A673 (cell line): Measurements from ENCODE around the gene MED12L. TPM values are rescaled to one million over a fixed set of nuclear protein-coding genes. Genes with fewer than 3 reads are reported as not detected.

Experiments
- BruUV-seq: library from RNA; stranded (reverse); fragments of 400-500 nt; replicated peaks from 2 replicates; lab custom pipeline; 2021; lab: Mats Ljungman, UMichigan
- CTCF ChIA-PET: fragments of 300-600 bp; sonication (Branson Sonifier 250); formaldehyde crosslinking; loops from one replicate; lab custom pipeline; 2022; ENCODE audit warnings: antibody characterized with exemption; lab: Charles Lee
- POLR2A ChIA-PET: fragments of 300-600 bp; sonication (Branson Sonifier 250); formaldehyde crosslinking; loops from one replicate; lab custom pipeline; 2022; ENCODE audit warnings: antibody characterized with exemption; ENCODE audit not compliant: low non-redundant PET; lab: Charles Lee
- DNase-seq: peaks from one replicate; pipeline ENCODE4 v3.0.0-alpha.2; 2015; ENCODE audit warnings: low spot score
- H3K27ac ChIP-seq: fragments of 200-600 bp; sonication (generic); 2 replicates; pipeline ENCODE4 v1.5.1; 2016; ENCODE audit warnings: mixed run types, low read depth, mild to moderate bottlenecking, mixed read lengths, antibody characterized with exemption, low read length; ENCODE audit not compliant: poor library complexity, severe bottlenecking
- H3K27me3 ChIP-seq: fragments of 200-600 bp; sonication (generic); replicated peaks from 2 replicates; pipeline ENCODE4 v1.6.1; 2017; ENCODE audit warnings: mixed run types, low read depth, mild to moderate bottlenecking, mixed read lengths, antibody characterized with exemption, low read length; ENCODE audit not compliant: insufficient read depth, poor library complexity
- H3K36me3 ChIP-seq: fragments of 200-600 bp; sonication (generic); 2 replicates; pipeline ENCODE4 v1.6.1; 2016; ENCODE audit warnings: mixed run types, mild to moderate bottlenecking, mixed read lengths, antibody characterized with exemption, low read length; ENCODE audit not compliant: insufficient read depth, poor library complexity, severe bottlenecking
- H3K4me1 ChIP-seq: fragments of 200-600 bp; sonication (generic); 2 replicates; pipeline ENCODE4 v1.6.1; 2017; ENCODE audit warnings: mixed run types, mild to moderate bottlenecking, mixed read lengths, antibody characterized with exemption, low read length; ENCODE audit not compliant: insufficient read depth, poor library complexity, severe bottlenecking
- H3K4me3 ChIP-seq: fragments of 200-600 bp; sonication (generic); 2 replicates; pipeline ENCODE4 v1.5.1; 2016; ENCODE audit warnings: low read depth, mixed run types, mild to moderate bottlenecking, mixed read lengths, low read length; ENCODE audit not compliant: poor library complexity, severe bottlenecking
- H3K9me3 ChIP-seq: fragments of 200-600 bp; sonication (generic); 2 replicates; pipeline ENCODE4 v1.6.1; 2016; ENCODE audit warnings: mixed run types, low read depth, mild to moderate bottlenecking, mixed read lengths, antibody characterized with exemption, low read length; ENCODE audit not compliant: poor library complexity, severe bottlenecking
- CTCF ChIP-seq: fragments of 300-800, 200-600 bp; sonication (generic); conservative IDR thresholded peaks from 2 replicates; pipeline ENCODE4 v1.5.1; 2017; ENCODE audit warnings: low read depth, mild to moderate bottlenecking, antibody characterized with exemption, low read length, moderate library complexity, mixed read lengths
- EZH2 ChIP-seq: fragments of 200-600 bp; sonication (generic); IDR thresholded peaks from 2 replicates; pipeline ENCODE4 v1.6.1; 2017; ENCODE audit warnings: borderline replicate concordance, low read depth, mild to moderate bottlenecking, mixed read lengths, antibody characterized with exemption, low read length; ENCODE audit not compliant: poor library complexity, severe bottlenecking
- intact Hi-C: fragments of 100-400 bp; cut with micrococcal nuclease; formaldehyde crosslinking; loops from one replicate; pipeline ENCODE4 v1.10.0; 2022; ENCODE audit not compliant: unreplicated experiment
- total RNA-seq: library from RNA; stranded (reverse); gene quantifications from 2 replicates; pipeline ENCODE4 v1.2.3, GENCODE V29; 2021

The MED12L gene
- total RNA-seq, 1 experiment from 2014 or later = 0.71 TPM

GRCh38 chr3:151320131-151320530 is 234.7 kb downstream of the MED12L start:
- Histone ChIP-seq H3K36me3 (no peaks in the 10 kb centered on the region), H3K9me3 (no peaks in the 10 kb centered on the region), H3K27ac (no peak overlapping the region), H3K27me3 (no peaks in the 10 kb centered on the region), H3K4me3 (no peak overlapping the region), H3K4me1 (peaks cover 14% of the 10 kb centered on the region)
- intact Hi-C loops = no loop called here
- TF ChIP-seq CTCF (no peak), EZH2 (no peak)
- no peak for DNase-seq
- ChIA-PET POLR2A (no interaction called here), CTCF (no interaction called here)
- BruUV-seq = no TSS peak

GRCh38 chr3:151321526-151321925 is 236.1 kb downstream of the MED12L start:
- intact Hi-C loops = no loop called here
- H3K4me1 ChIP-seq = peaks cover 14% of the 10 kb centered on the region
- no peaks in the 10 kb centered on the region for H3K36me3 ChIP-seq
- CTCF ChIA-PET = no interaction called here
- POLR2A ChIA-PET = no interaction called here
- no peaks in the 10 kb centered on the region for H3K27me3 ChIP-seq
- no peak overlapping the region for H3K27ac ChIP-seq
- TF ChIP-seq EZH2 (no peak), CTCF (no peak)
- H3K9me3 ChIP-seq = no peaks in the 10 kb centered on the region
- DNase-seq = no peak
- H3K4me3 ChIP-seq = no peak overlapping the region
- no TSS peak for BruUV-seq

GRCh38 chr3:151322511-151322910 is 237.0 kb downstream of the MED12L start:
- no TSS peak for BruUV-seq
- ChIA-PET CTCF (no interaction called here), POLR2A (no interaction called here)
- no peak for DNase-seq
- Histone ChIP-seq H3K4me1 (peaks cover 14% of the 10 kb centered on the region), H3K27ac (no peak overlapping the region), H3K27me3 (no peaks in the 10 kb centered on the region), H3K9me3 (no peaks in the 10 kb centered on the region), H3K36me3 (no peaks in the 10 kb centered on the region), H3K4me3 (no peak overlapping the region)
- no peak for TF ChIP-seq CTCF
- TF ChIP-seq EZH2 = no peak
- intact Hi-C loops = no loop called here
